IPS-18a (cell line): ENCODE data around the gene ZNF141.
"Not testable (repeated sequence)": the region's sequence is repeated elsewhere in the genome, so short reads cannot be mapped to it uniquely, and the experiment has no call there.

Source experiments
- H3K27ac ChIP-seq: one replicate; pipeline ENCODE4 v1.5.1; 2013; ENCODE audit warnings: low read length
- H3K27me3 ChIP-seq: one replicate; pipeline ENCODE4 v1.6.1; 2013; ENCODE audit warnings: mild to moderate bottlenecking, low read length; ENCODE audit not compliant: control insufficient read depth, insufficient read depth
- H3K36me3 ChIP-seq: one replicate; pipeline ENCODE4 v1.6.1; 2013; ENCODE audit warnings: low read depth, low read length; ENCODE audit not compliant: control insufficient read depth
- H3K4me1 ChIP-seq: one replicate; pipeline ENCODE4 v1.6.1; 2013; ENCODE audit warnings: low read depth, low read length; ENCODE audit not compliant: control insufficient read depth
- H3K4me3 ChIP-seq: one replicate; pipeline ENCODE4 v1.5.1; 2013; ENCODE audit warnings: low read length
- H3K9ac ChIP-seq: one replicate; pipeline ENCODE4 v1.6.1; 2013; ENCODE audit warnings: mild to moderate bottlenecking, low read length, moderate library complexity
- H3K9me3 ChIP-seq: one replicate; pipeline ENCODE4 v1.6.1; 2013; ENCODE audit warnings: low read depth, low read length; ENCODE audit not compliant: control insufficient read depth

Gene ZNF141

DNA sequence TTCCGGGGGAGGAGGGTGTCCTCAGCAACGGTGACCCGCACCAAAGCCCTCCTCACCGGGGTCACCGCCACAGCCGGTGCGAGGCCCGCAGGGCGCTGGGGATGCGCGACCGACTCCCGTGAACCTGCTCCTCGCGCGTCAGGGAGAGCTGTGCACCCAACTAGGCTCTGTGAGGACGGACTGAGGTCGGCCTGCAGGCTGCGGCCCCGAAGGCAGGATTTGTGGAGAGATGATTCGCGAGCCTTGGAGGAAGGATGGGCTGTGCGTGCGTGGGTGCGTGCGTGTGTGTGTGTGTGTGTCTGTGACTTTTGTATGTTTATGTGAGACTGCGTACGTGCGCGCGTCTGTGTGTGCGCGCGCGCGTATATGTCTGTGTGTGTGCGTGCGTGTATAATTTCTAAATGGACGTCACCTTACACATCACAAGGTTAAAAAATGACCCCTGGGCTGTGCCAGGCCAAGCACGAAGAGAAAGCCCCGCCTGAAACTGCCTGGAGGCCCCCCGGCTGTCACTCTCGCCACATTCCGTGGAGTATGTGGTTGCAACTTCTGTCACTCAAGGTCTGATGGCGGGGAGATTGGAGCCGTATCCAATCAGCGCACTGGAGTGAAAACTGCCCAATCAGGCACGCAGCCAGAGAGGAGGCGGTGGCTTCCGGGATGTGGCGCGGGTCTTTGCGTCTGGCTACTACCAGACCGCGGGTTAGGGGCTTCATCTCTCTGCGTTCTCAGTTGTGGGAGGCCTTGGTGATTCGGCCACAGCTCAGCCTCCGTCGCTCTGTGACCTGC is at the start of gene ZNF141:
Gene ZNF141 (plus strand): TSS at position 672 of the 789 bp plus-strand sequence. CDS start 170 bp downstream, outside the sequence.
- Histone ChIP-seq H3K27me3 (peaks cover 17% of the 10 kb centered on the region), H3K27ac (peak within 1 kb of the TSS; percentile 47), H3K9ac (peak within 1 kb of the TSS; percentile 88), H3K4me3 (peak within 1 kb of the TSS; percentile 93), H3K9me3 (no peaks in the 10 kb centered on the region), H3K36me3 (peaks cover 4% of the 10 kb centered on the region), H3K4me1 (peaks cover 7% of the 10 kb centered on the region)

DNA sequence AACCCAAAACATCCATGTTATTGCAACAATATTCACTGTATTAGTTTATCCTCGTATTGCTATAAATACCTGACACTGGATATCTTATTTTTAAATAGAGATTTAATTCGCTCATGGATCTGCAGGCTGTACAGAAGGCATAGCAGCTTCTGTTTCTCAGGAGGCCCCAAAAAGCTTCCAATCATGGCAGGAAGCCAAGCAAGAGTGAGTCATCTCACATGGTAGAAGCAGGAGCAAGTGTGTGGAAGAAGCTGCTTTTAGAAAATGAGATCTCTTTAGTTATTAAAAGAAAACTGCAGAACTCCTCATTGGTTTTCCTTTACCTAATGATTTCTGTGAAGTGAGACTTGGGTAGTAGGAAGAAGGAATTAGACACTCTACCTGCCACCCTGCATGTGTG is 48.7 kb upstream of the ZNF141 start:
- H3K27ac ChIP-seq, result no peak overlapping the region
- no peaks in the 10 kb centered on the region for H3K27me3 ChIP-seq
- peaks cover 25% of the 10 kb centered on the region for H3K9me3 ChIP-seq
- peaks cover 14% of the 10 kb centered on the region for H3K36me3 ChIP-seq
- H3K4me1 ChIP-seq, result no peaks in the 10 kb centered on the region
- no peak overlapping the region for H3K4me3 ChIP-seq
- no peak overlapping the region for H3K9ac ChIP-seq

DNA sequence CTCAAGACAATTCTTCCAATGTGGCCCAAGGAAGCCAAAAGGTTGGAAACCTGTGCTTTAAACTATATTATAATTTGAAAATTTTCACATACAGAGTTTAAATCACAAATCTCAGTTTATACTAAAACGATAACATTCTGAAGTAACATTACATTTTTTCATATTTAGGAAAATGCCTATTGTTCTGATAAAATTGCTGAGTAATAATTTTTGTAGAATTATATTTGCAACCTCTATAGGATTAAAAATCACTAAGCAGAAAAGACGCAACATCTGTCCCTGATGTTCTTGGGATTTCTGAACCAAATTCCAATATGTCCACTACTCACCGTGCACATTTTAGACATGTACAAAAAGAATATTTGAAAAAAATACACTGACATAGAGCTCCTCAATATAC is 42.9 kb upstream of the ZNF141 start:
- Histone ChIP-seq H3K9ac (no peak overlapping the region), H3K4me1 (no peaks in the 10 kb centered on the region), H3K27ac (no peak overlapping the region), H3K36me3 (peaks cover 19% of the 10 kb centered on the region), H3K27me3 (no peaks in the 10 kb centered on the region), H3K4me3 (no peak overlapping the region), H3K9me3 (peaks cover 5% of the 10 kb centered on the region)

DNA sequence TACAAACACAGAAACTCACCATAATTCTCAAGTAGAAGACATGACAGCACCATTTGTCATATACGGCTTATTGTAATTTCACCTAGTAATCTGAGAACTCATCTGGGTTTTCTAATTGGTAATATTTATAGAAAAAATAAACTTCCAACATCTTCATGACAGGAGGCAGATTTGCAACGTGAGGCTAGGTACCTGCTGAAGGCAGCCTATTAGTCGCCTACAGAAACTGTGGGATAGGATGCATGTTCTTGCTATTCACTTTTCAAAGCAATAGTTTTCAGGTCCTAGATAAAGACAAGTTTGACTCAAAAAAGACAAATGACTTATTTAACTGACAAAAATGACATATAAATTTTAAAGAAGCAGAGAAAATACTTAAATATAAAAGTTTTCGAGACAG is 35.2 kb upstream of the ZNF141 start:
- Histone ChIP-seq H3K4me3 (no peak overlapping the region), H3K27ac (no peak overlapping the region), H3K4me1 (no peaks in the 10 kb centered on the region), H3K36me3 (peaks cover 5% of the 10 kb centered on the region), H3K27me3 (no peaks in the 10 kb centered on the region), H3K9me3 (no peaks in the 10 kb centered on the region), H3K9ac (no peak overlapping the region)

DNA sequence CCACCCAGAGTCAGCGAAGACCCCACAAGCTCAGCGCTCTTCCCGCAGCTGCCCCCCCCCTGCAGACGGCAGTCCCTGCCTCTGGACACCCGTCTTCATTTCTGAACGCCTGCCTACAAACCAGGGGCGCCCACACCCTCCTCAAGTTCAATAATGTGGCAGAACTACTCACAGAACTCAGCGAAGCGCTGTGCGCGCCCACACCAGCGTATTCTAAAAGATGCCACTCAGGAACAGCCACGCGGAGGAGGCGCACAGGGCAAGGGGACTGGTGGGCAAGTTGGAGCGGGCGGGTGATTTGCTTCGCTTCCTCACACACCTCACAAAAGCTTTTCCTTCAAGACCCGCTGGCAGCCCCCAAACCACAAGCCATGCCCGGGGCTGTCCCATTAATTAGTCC is 33.1 kb upstream of the ZNF141 start:
- not testable (repeated sequence) for H3K27me3 ChIP-seq, H3K4me1 ChIP-seq, H3K27ac ChIP-seq, H3K9me3 ChIP-seq, H3K36me3 ChIP-seq
- Histone ChIP-seq H3K4me3 (peak overlapping the region; percentile 88), H3K9ac (peak overlapping the region; percentile 90)

DNA sequence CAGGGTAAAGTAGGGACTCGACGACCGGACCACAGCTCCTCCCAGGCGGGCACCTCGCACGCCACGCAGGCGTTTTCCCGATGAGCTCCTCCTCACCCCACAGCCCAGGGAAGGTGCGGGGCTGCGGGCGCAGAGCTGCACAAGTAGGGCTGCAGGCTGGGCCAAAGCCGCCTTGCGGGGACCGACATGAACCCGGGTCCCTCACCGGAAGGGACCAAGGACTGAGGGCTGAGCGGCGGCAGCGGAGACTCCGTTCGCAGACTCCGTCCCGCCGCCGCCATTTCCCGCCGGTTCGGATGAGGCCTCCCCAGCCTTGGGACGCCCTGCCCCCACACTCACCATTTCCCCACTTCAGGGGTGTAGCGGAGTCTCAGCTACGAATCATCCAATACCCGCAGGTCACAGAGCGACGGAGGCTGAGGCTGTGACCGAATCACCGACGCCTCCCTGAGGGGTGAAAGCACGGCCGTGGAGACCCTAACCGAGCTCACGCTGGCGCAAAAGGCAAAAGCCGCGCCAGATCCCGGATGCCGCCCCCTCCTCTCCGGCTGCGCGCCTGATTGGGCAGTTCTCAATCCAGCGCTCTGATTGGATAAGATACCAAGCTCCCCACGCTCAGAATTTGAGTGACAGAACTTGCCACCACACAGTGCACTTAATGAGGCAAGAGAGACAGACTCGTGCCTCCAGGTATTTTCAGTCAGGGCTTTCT is 32.5 kb upstream of the ZNF141 start, which contains the start of gene ZNF732:
Gene ZNF732 (minus strand): TSS at position 506 of the 712 bp plus-strand sequence. CDS start 164 bp downstream, at position 342.
- no peaks in the 10 kb centered on the region for H3K9me3 ChIP-seq
- peak within 1 kb of the TSS; percentile 45 for H3K27ac ChIP-seq
- peaks cover 5% of the 10 kb centered on the region for H3K36me3 ChIP-seq
- H3K4me1 ChIP-seq, result no peaks in the 10 kb centered on the region
- H3K9ac ChIP-seq, result peak within 1 kb of the TSS; percentile 90
- H3K4me3 ChIP-seq, result peak within 1 kb of the TSS; percentile 88
- no peaks in the 10 kb centered on the region for H3K27me3 ChIP-seq

DNA sequence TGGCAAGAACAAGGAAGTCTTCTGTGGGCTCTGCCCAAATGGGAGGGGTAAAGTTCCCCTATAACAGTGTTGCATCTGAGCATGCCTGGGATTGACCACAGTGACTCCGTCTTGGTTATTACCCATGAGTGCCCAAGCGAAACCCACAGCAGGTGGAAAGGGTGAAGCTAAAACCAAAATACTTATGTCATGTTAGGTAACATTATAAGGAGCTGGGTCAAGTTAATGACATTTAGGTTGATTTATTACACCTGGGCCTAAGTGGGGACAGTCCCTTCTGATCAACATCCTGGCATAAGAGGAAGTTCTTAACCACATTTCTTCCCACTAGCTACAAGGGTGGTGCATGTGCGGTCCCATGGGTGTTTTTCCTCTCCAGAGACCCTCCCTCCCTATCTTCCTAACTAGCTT is 31.1 kb upstream of the ZNF141 start:
- Histone ChIP-seq H3K9ac (no peak overlapping the region), H3K27ac (no peak overlapping the region), H3K9me3 (peaks cover 7% of the 10 kb centered on the region), H3K4me3 (no peak overlapping the region), H3K36me3 (peaks cover 5% of the 10 kb centered on the region), H3K4me1 (no peaks in the 10 kb centered on the region), H3K27me3 (no peaks in the 10 kb centered on the region)

DNA sequence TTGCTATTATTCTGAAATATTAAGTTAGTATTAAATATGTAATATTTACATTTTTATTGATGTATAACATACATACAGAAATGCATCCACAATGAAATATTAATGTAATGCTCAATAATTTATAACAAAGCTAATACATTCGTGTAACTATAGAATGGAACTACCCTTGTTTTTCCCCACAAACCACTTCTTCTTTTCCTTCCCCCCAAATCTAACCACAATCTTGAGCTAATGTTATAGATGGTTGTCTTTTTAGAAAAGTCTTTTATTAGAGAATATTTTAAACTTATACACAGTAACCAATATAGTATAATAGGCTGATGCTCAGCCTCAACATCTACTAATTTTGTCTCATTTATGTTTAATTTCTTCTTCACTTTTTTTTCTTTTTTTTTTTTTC is 27.8 kb upstream of the ZNF141 start:
- Histone ChIP-seq H3K9ac (no peak overlapping the region), H3K27ac (no peak overlapping the region), H3K27me3 (no peaks in the 10 kb centered on the region), H3K9me3 (peaks cover 19% of the 10 kb centered on the region), H3K36me3 (no peaks in the 10 kb centered on the region), H3K4me3 (no peak overlapping the region), H3K4me1 (no peaks in the 10 kb centered on the region)

DNA sequence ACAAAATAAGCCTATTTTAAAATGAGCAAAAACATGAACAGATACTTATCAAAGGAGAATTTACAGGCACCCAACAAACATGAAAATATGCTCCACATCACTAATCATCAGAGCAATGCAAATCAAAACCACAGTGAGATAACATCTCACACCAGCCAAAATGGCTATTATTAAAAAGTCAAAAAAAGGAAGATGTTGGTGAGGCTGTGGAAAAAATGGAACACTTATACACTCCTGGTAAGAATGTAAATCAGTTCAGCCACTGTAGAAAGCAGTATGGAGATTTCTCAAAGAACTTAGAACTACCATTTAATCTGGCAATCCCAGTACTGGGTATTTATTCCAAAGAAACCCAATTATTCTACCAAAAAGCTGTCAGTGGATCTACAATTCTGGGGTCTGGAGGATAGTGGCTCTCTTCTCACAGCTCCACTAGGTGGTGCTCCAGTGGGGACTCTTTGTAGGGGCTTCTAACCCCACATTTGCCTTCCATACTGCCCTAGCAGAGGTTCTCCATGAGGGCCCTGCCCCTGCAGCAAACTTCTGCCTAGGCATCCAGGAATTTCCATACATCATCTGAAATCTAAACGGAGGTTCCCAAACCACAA is 23.2 kb upstream of the ZNF141 start:
- no peak overlapping the region for H3K4me3 ChIP-seq
- H3K4me1 ChIP-seq, result no peaks in the 10 kb centered on the region
- H3K9me3 ChIP-seq, result peaks cover 35% of the 10 kb centered on the region
- no peak overlapping the region for H3K27ac ChIP-seq
- H3K27me3 ChIP-seq, result no peaks in the 10 kb centered on the region
- H3K36me3 ChIP-seq, result no peaks in the 10 kb centered on the region
- no peak overlapping the region for H3K9ac ChIP-seq

DNA sequence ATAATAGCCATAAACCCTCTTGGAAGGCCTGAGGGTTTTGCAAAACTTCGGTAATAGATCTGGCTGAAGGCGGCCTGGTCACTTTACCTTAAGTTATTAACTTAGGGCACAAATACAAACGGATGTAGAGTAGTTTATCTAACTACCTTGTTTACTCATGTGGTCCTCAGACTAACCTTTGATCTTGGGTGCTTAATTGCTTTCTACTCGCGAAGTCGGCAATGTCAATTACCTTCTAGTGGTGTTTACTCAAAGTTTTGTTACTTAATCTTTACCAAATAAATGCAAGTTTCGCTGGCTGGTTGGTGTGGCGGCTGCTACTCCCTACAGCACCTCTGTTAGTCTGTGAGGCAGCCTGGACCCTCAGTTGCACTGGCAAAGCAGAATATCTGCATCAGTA is 8.9 kb upstream of the ZNF141 start:
- Histone ChIP-seq H3K4me1 (no peaks in the 10 kb centered on the region), H3K36me3 (no peaks in the 10 kb centered on the region), H3K9me3 (peaks cover 14% of the 10 kb centered on the region), H3K9ac (no peak overlapping the region), H3K4me3 (no peak overlapping the region), H3K27ac (no peak overlapping the region), H3K27me3 (no peaks in the 10 kb centered on the region)

DNA sequence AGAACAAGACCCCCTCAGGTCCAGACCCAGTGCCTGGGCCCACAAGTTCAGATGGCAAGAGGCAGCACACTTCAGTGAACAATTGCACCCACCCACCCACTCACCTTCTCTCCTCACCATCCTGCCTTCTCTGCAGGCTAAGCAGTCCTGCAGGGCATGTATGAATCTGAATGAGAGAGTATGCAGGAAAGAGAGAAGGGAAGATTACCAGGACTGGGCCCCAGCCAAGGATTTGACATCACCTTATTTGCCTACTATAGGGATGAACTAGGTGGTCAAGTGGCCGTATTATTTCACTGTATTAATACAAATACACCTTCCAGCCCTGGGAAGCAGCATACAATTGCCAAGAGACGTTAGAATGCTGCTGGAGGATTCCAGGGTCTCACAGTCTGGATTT is 2.1 kb upstream of the ZNF141 start:
- H3K9me3 ChIP-seq, result no peaks in the 10 kb centered on the region
- no peak overlapping the region for H3K27ac ChIP-seq

More for the DNA sequence above, 2.1 kb upstream of the ZNF141 start:
- Histone ChIP-seq H3K36me3 (peaks cover 2% of the 10 kb centered on the region), H3K4me3 (no peak overlapping the region), H3K27me3 (peaks cover 17% of the 10 kb centered on the region), H3K9ac (no peak overlapping the region), H3K4me1 (peaks cover 7% of the 10 kb centered on the region)
